Neural cell (in vitro differentiated cells): ENCODE measurements around the gene ITGAE. TPM values are rescaled to one million over a fixed set of nuclear protein-coding genes. Genes with fewer than 3 reads are reported as not detected.

Experiments
- H2AFZ ChIP-seq: fragments of 200-600, 300-800 bp; sonication (generic), shearing (Covaris generic); 2 replicates; pipeline ENCODE4 v1.6.0; 2014; ENCODE audit warnings: low read depth, mild to moderate bottlenecking, antibody characterized with exemption, low read length, moderate library complexity
- H3F3A ChIP-seq: fragments of 200-600 bp; shearing (Covaris generic); 2 replicates; pipeline ENCODE4 v1.6.1; 2016; ENCODE audit warnings: mild to moderate bottlenecking, moderate library complexity, mixed read lengths, antibody characterized with exemption, low read length; ENCODE audit not compliant: insufficient read depth, poor library complexity, severe bottlenecking
- H3K27ac ChIP-seq: fragments of 200-600, 300-800 bp; sonication (generic), shearing (Covaris generic); 2 replicates; pipeline ENCODE4 v1.5.1; 2014; ENCODE audit warnings: mild to moderate bottlenecking, low read length, moderate library complexity
- H3K27me3 ChIP-seq: fragments of 300-800, 200-600 bp; sonication (generic), shearing (Covaris generic); 2 replicates; pipeline ENCODE4 v1.6.0; 2014; ENCODE audit warnings: mild to moderate bottlenecking, low read depth, low read length, moderate library complexity; ENCODE audit not compliant: insufficient read depth
- H3K36me3 ChIP-seq: fragments of 300-800, 200-600 bp; sonication (generic), shearing (Covaris generic); 2 replicates; pipeline ENCODE4 v1.5.1; 2014; ENCODE audit warnings: mild to moderate bottlenecking, antibody characterized with exemption, low read length, moderate library complexity; ENCODE audit not compliant: insufficient read depth
- H3K4me2 ChIP-seq: fragments of 300-800, 200-600 bp; sonication (generic), shearing (Covaris generic); 2 replicates; pipeline ENCODE4 v1.6.0; 2014; ENCODE audit warnings: mild to moderate bottlenecking, low read length
- H3K4me3 ChIP-seq: fragments of 300-800, 200-600 bp; sonication (generic), shearing (Covaris generic); 2 replicates; pipeline ENCODE4 v1.5.1; 2014; ENCODE audit warnings: mild to moderate bottlenecking, low read length, moderate library complexity
- H3K79me2 ChIP-seq: fragments of 200-600 bp; shearing (Covaris generic); replicated peaks from 2 replicates; pipeline ENCODE4 v1.6.0; 2014; ENCODE audit warnings: mild to moderate bottlenecking, low read length, moderate library complexity; ENCODE audit not compliant: insufficient read depth
- H3K9ac ChIP-seq: fragments of 300-800, 200-600 bp; sonication (generic), shearing (Covaris generic); 2 replicates; pipeline ENCODE4 v1.6.1; 2016; ENCODE audit warnings: mild to moderate bottlenecking, low read length, mixed read lengths
- H3K9me2 ChIP-seq: fragments of 200-600 bp; shearing (Covaris generic); 2 replicates; pipeline ENCODE4 v1.6.1; 2016; ENCODE audit warnings: mild to moderate bottlenecking, low read length, mixed read lengths; ENCODE audit not compliant: insufficient read depth
- H3K9me3 ChIP-seq: fragments of 200-600, 300-800 bp; sonication (generic), shearing (Covaris generic); 2 replicates; pipeline ENCODE4 v1.6.1; 2016; ENCODE audit warnings: mild to moderate bottlenecking, mixed run types, low read length, moderate library complexity, mixed read lengths
- H4K20me1 ChIP-seq: fragments of 200-600 bp; shearing (Covaris generic); 2 replicates; pipeline ENCODE4 v1.6.1; 2016; ENCODE audit warnings: mild to moderate bottlenecking, mixed run types; ENCODE audit not compliant: insufficient read depth
- EP300 ChIP-seq: fragments of 450-650 bp; conservative IDR thresholded peaks from 2 replicates; pipeline ENCODE4 v1.6.1; 2014; ENCODE audit warnings: antibody characterized with exemption, mild to moderate bottlenecking, moderate library complexity; ENCODE audit not compliant: poor library complexity, severe bottlenecking
- EZH2 ChIP-seq: fragments of 200-600, 300-800 bp; shearing (Covaris generic), sonication (generic); IDR thresholded peaks from 2 replicates; pipeline ENCODE4 v1.6.1; 2014; ENCODE audit warnings: antibody characterized with exemption, low read length, borderline replicate concordance, mild to moderate bottlenecking; ENCODE audit not compliant: insufficient read depth, poor library complexity, severe bottlenecking
- MXI1 ChIP-seq: fragments of 450-650 bp; conservative IDR thresholded peaks from 2 replicates; pipeline ENCODE4 v1.6.1; 2014; ENCODE audit warnings: antibody characterized with exemption, mild to moderate bottlenecking; ENCODE audit not compliant: poor library complexity, severe bottlenecking
- POLR2AphosphoS5 ChIP-seq: IDR thresholded peaks from 2 replicates; pipeline ENCODE4 v1.6.1; 2012
- RAD21 ChIP-seq: fragments of 450-650 bp; conservative IDR thresholded peaks from 2 replicates; pipeline ENCODE4 v1.6.1; 2014; ENCODE audit warnings: antibody characterized with exemption, mild to moderate bottlenecking, moderate library complexity
- SMC3 ChIP-seq: fragments of 450-650 bp; conservative IDR thresholded peaks from 2 replicates; pipeline ENCODE4 v1.6.1; 2014; ENCODE audit warnings: antibody characterized with exemption, mild to moderate bottlenecking, moderate library complexity; ENCODE audit not compliant: poor library complexity
- TAF1 ChIP-seq: IDR thresholded peaks from 2 replicates; pipeline ENCODE4 v1.6.1; 2012; ENCODE audit warnings: low read depth
- polyA plus RNA-seq: library from polyadenylated mRNA; depleted of rRNA; stranded (reverse); fragments of >200 nt; gene quantifications from 2 replicates; pipeline ENCODE4 v1.2.3, GENCODE V29; 2014
- TF ChIP-seq, protein P1 (sequence below): fragments of 450-650 bp; IDR thresholded peaks from 2 replicates; pipeline ENCODE4 v1.5.1; 2014; ENCODE audit warnings: antibody characterized with exemption, mild to moderate bottlenecking, moderate library complexity; ENCODE audit not compliant: poor library complexity, severe bottlenecking

Gene ITGAE
- polyA plus RNA-seq, 1 donor from 2014 or later, result 169 TPM

- H3K27ac ChIP-seq, result no peak overlapping the region
- peaks cover 21% of the 10 kb centered on the region for H3K27me3 ChIP-seq
- H3K4me2 ChIP-seq, result no peak overlapping the region
- no peak overlapping the region for H2AFZ ChIP-seq
- no peaks in the 10 kb centered on the region for H3K79me2 ChIP-seq
- H3K9ac ChIP-seq, result no peak overlapping the region
- TF ChIP-seq POLR2AphosphoS5, result no peak
- TF ChIP-seq RAD21, result no peak
- no peak for TF ChIP-seq TAF1
- TF ChIP-seq MXI1, result no peak
- no peak for TF ChIP-seq EZH2
- no peak for TF ChIP-seq SMC3
- TF ChIP-seq, protein P1, sequence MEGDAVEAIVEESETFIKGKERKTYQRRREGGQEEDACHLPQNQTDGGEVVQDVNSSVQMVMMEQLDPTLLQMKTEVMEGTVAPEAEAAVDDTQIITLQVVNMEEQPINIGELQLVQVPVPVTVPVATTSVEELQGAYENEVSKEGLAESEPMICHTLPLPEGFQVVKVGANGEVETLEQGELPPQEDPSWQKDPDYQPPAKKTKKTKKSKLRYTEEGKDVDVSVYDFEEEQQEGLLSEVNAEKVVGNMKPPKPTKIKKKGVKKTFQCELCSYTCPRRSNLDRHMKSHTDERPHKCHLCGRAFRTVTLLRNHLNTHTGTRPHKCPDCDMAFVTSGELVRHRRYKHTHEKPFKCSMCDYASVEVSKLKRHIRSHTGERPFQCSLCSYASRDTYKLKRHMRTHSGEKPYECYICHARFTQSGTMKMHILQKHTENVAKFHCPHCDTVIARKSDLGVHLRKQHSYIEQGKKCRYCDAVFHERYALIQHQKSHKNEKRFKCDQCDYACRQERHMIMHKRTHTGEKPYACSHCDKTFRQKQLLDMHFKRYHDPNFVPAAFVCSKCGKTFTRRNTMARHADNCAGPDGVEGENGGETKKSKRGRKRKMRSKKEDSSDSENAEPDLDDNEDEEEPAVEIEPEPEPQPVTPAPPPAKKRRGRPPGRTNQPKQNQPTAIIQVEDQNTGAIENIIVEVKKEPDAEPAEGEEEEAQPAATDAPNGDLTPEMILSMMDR, result no peak
- no peaks in the 10 kb centered on the region for H3K36me3 ChIP-seq
- no peaks in the 10 kb centered on the region for H3F3A ChIP-seq
- H3K4me3 ChIP-seq, result no peak overlapping the region
- H3K9me3 ChIP-seq, result no peaks in the 10 kb centered on the region
- H4K20me1 ChIP-seq, result no peaks in the 10 kb centered on the region
- H3K9me2 ChIP-seq, result no peaks in the 10 kb centered on the region
Observed at GRCh38 chr17:3699951-3700350, 101.0 kb downstream of the ITGAE start.

DNA sequence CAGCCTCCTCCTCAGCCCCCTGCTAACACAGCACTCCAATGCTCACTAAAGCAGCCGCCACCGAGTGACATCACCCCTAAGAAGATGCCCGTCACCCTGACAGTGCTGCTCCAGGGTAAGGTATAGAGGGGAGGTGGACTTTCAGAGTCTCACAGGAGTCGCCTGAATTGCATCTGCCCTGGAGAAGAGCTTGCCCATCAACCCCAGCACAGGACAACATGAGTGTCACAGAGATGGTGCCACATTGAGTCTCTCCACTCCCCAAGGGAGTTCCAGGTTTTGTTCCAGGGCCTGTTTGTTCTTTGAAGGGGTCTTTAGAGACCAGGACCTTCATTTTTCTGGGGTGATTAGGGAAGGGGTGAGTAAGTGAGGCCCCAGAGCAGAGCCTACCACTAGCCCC is 102.8 kb downstream of the ITGAE start:
- H3K4me3 ChIP-seq, result no peak overlapping the region
- TF ChIP-seq, protein P1, result no peak
- TF ChIP-seq TAF1, result no peak
- TF ChIP-seq MXI1, result no peak
- no peak for TF ChIP-seq RAD21
- TF ChIP-seq POLR2AphosphoS5, result no peak
- no peak for TF ChIP-seq EZH2
- no peak for TF ChIP-seq SMC3
- no peak for TF ChIP-seq EP300
- H4K20me1 ChIP-seq, result no peaks in the 10 kb centered on the region
- no peak overlapping the region for H3K4me2 ChIP-seq
- H3K9ac ChIP-seq, result no peak overlapping the region
- H3K36me3 ChIP-seq, result no peaks in the 10 kb centered on the region
- H3F3A ChIP-seq, result no peaks in the 10 kb centered on the region
- H3K9me3 ChIP-seq, result no peaks in the 10 kb centered on the region
- H3K27me3 ChIP-seq, result peaks cover 27% of the 10 kb centered on the region
- H3K27ac ChIP-seq, result no peak overlapping the region
- no peaks in the 10 kb centered on the region for H3K9me2 ChIP-seq
- no peak overlapping the region for H2AFZ ChIP-seq
- H3K79me2 ChIP-seq, result no peaks in the 10 kb centered on the region

GRCh38 chr17:3697103-3697476 is 103.9 kb downstream of the ITGAE start:
- Histone ChIP-seq H3K27ac (no peak overlapping the region), H3K9me2 (no peaks in the 10 kb centered on the region)
- TF ChIP-seq RAD21, result no peak
- no peak for TF ChIP-seq SMC3
- no peak for TF ChIP-seq POLR2AphosphoS5

More at GRCh38 chr17:3697103-3697476, 103.9 kb downstream of the ITGAE start:
- Histone ChIP-seq H3K9ac (no peak overlapping the region), H3K4me3 (no peak overlapping the region), H3K9me3 (no peaks in the 10 kb centered on the region), H2AFZ (no peak overlapping the region), H3K27me3 (peaks cover 27% of the 10 kb centered on the region), H4K20me1 (no peaks in the 10 kb centered on the region), H3F3A (no peaks in the 10 kb centered on the region), H3K36me3 (no peaks in the 10 kb centered on the region), H3K4me2 (no peak overlapping the region), H3K79me2 (no peaks in the 10 kb centered on the region)
